ENCODE data around the gene ASB16.

Gene ASB16

DNA sequence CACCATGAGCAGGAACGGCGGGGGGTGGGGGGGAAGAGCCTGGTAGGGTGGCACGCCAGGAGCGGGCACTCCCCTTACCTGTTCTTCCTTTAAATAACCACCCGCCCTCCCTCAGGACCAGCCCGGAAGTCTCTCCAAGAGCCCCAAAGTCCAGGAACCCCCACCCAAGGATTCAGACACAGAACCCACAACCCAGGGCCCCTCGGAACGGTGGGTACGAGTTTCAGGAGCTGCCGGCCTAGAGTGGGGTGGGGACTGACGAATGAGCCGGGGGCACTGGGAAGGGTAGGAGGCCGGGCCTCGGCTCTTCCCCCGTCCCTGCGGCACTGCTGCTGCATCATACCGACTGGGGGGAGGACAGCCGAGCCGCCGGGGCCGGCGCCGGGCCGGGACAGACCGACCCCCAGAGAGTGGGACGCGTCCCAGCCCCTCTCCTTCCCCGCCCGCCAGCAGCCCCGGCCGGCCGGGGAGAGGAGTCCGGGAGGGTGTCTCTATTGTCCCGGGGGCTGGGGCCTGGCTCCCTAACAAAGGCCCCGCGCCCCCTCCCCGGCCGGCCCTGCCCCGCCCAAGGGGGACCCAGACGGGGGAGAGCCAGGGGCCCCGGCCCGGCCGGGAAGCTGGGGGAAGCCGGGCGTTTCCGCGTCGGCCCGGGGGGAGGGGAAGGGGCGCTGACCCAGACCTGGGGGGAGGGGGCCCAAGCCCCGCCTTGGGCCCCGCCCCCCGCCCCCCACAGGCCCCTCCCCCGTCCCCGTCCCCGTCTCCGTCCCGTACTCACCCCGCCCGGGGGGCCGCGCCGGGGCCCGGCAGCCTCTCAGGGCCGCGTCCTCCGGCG is 28.4 kb downstream of the ASB16 start:
- peak overlapping the region; percentile 76 for H3K4me3 ChIP-seq (replicated peaks; ENCODE audit: low read depth, low read length)
- DNase-seq (ENCODE audit: extremely low read depth, low read depth), result no peak
- TF ChIP-seq, protein P1, sequence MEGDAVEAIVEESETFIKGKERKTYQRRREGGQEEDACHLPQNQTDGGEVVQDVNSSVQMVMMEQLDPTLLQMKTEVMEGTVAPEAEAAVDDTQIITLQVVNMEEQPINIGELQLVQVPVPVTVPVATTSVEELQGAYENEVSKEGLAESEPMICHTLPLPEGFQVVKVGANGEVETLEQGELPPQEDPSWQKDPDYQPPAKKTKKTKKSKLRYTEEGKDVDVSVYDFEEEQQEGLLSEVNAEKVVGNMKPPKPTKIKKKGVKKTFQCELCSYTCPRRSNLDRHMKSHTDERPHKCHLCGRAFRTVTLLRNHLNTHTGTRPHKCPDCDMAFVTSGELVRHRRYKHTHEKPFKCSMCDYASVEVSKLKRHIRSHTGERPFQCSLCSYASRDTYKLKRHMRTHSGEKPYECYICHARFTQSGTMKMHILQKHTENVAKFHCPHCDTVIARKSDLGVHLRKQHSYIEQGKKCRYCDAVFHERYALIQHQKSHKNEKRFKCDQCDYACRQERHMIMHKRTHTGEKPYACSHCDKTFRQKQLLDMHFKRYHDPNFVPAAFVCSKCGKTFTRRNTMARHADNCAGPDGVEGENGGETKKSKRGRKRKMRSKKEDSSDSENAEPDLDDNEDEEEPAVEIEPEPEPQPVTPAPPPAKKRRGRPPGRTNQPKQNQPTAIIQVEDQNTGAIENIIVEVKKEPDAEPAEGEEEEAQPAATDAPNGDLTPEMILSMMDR (IDR thresholded peaks at IDR 0.05; ENCODE audit: low read depth, low read length, missing control alignments), result no peak

- TF ChIP-seq, protein P1 (IDR thresholded peaks at IDR 0.05; ENCODE audit: low read depth, low read length, missing control alignments), result no peak
- H3K4me3 ChIP-seq (replicated peaks; ENCODE audit: low read depth, low read length), result peak within 1 kb of the TSS; percentile 76
- DNase-seq (ENCODE audit: extremely low read depth, low read depth), result peak; percentile 82
Observed at GRCh38 chr17:44199553-44200477, 29.3 kb downstream of the ASB16 start, which contains the start of gene ATXN7L3. TSS of gene ATXN7L3 (minus strand) at chr17:44199884. CDS start at chr17:44198070, 1,814 bp downstream.

DNA sequence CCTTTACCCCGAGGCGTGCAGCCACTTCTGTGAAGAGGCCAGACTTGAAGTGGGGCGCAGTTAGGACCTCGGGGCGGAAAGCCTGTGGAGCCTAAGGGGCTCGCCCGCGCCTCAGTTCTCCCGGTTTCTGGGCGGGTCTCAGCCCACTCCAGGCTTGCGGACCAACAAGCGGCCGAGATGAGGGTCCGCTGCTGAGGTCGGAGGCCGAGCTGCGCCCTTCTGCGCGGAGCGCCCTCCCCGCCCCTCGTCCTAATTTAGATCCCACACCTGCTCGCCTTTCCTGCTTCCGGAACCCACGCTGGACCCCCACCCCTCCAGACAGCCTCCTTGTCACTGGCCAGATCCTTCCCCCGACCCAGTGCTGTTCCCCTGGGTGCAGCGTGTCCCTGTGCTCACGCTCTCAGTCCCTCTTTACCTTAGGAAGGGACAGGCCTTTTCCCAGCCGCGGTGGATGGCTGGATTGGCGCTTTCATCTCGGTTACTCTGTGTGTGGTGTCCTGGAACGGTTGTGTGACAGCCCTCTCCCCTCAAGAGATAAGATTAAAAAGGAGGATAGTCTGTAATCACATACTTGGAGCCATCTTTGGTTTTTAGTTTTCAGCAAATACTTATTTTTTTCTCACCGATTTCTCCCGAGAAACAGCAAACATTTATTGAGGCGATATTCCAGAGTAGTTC is 30.1 kb downstream of the ASB16 start:
- TF ChIP-seq, protein P1 (IDR thresholded peaks at IDR 0.05; ENCODE audit: low read depth, low read length, missing control alignments), result no peak
- peak overlapping the region; percentile 76 for H3K4me3 ChIP-seq (replicated peaks; ENCODE audit: low read depth, low read length)
- DNase-seq (ENCODE audit: extremely low read depth, low read depth), result no peak

- H3K4me3 ChIP-seq (replicated peaks; ENCODE audit: low read depth, low read length), result no peak overlapping the region
- TF ChIP-seq, protein P1 (IDR thresholded peaks at IDR 0.05; ENCODE audit: low read depth, low read length, missing control alignments), result no peak
Observed at GRCh38 chr17:44202756-44203155, 32.3 kb downstream of the ASB16 start.

GRCh38 chr17:44203731-44204440 is 33.4 kb downstream of the ASB16 start:
- no peak for DNase-seq (ENCODE audit: extremely low read depth, low read depth)
- TF ChIP-seq, protein P1 (IDR thresholded peaks at IDR 0.05; ENCODE audit: low read depth, low read length, missing control alignments), result peak; percentile 68

More at GRCh38 chr17:44202756-44203155, 32.3 kb downstream of the ASB16 start:
- DNase-seq (ENCODE audit: extremely low read depth, low read depth), result no peak

DNA sequence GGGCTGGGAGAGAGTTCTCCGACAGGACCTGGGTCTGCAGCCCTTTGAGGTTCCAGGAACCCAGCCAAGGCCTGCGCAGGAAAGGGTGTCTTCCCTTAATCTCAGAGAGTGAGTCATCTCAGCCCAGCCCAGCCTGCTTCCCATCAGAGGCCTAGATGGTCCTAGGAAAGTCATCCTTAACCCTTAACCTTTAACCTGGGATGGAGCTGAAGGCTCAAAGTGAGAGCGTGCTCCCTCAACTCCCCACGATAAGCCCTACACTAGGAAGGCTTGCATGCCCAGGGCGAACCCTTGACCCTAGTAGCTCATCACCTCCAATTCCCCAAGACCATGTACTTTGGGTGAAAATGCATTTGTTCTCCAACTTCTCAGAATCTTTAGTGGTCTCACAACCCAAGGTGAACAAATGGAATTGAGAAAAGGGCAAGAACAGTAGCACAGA is 34.0 kb downstream of the ASB16 start:
- no peak overlapping the region for H3K4me3 ChIP-seq (replicated peaks; ENCODE audit: low read depth, low read length)
- DNase-seq (ENCODE audit: extremely low read depth, low read depth), result no peak
- TF ChIP-seq, protein P1 (IDR thresholded peaks at IDR 0.05; ENCODE audit: low read depth, low read length, missing control alignments), result no peak

More at GRCh38 chr17:44203731-44204440, 33.4 kb downstream of the ASB16 start:
- H3K4me3 ChIP-seq (replicated peaks; ENCODE audit: low read depth, low read length), result no peak overlapping the region

Measured in HFF-Myc (cell line).